SK-N-SH (cell line): Measurements from ENCODE around the gene CDHR2.

Experiments used
- CTCF ChIP-seq: fragments of 200-600 bp; sonication (generic); IDR thresholded peaks from 2 replicates; pipeline ENCODE4 v1.6.1; 2017; ENCODE audit warnings: antibody characterized with exemption, mild to moderate bottlenecking, moderate library complexity
- EP300 ChIP-seq, 2 experiments: IDR thresholded peaks; 2 replicates each; pipeline versions ENCODE4 v1.4.0 to v1.6.1; 2012; ENCODE audit warnings: borderline replicate concordance in 1 of 2, low read depth in 1 of 2, low read length in 1 of 2
- EZH2phosphoT487 ChIP-seq: fragments of 200-600 bp; sonication (generic); IDR thresholded peaks from 2 replicates; pipeline ENCODE4 v1.6.1; 2017; ENCODE audit warnings: low read depth, mixed run types, mild to moderate bottlenecking, antibody characterized with exemption, moderate library complexity, borderline replicate concordance
- FOSL2 ChIP-seq: IDR thresholded peaks from 2 replicates; pipeline ENCODE4 v1.4.0; 2012; ENCODE audit warnings: low read depth, mild to moderate bottlenecking, moderate library complexity, borderline replicate concordance
- MAX ChIP-seq: IDR thresholded peaks from 2 replicates; pipeline ENCODE4 v1.4.0; 2012; ENCODE audit warnings: low read depth
- NRF1 ChIP-seq: IDR thresholded peaks from 2 replicates; pipeline ENCODE4 v1.6.1; 2012; ENCODE audit warnings: low read depth, mild to moderate bottlenecking, low read length
- RAD21 ChIP-seq: IDR thresholded peaks from 2 replicates; pipeline ENCODE4 v1.6.1; 2012; ENCODE audit warnings: mild to moderate bottlenecking, low read length
- REST ChIP-seq: IDR thresholded peaks from 2 replicates; pipeline ENCODE4 v1.6.1; 2012; ENCODE audit warnings: mild to moderate bottlenecking, low read depth, low read length, moderate library complexity
- RXRA ChIP-seq: IDR thresholded peaks from 2 replicates; pipeline ENCODE4 v1.4.0; 2012; ENCODE audit warnings: low read depth, mild to moderate bottlenecking, borderline replicate concordance
- SMC3 ChIP-seq: IDR thresholded peaks from 2 replicates; pipeline ENCODE4 v1.6.1; 2012; ENCODE audit warnings: low read depth, low read length, improper control_type of control experiment
- USF2 ChIP-seq: fragments of 150-350 bp; IDR thresholded peaks from 2 replicates; pipeline ENCODE4 v1.6.1; 2017; ENCODE audit warnings: antibody characterized with exemption, low read length, low read depth, borderline replicate concordance

- TF ChIP-seq CTCF (no peak), USF2 (no peak), RXRA (no peak), SMC3 (no peak), MAX (no peak), REST (no peak), FOSL2 (no peak), EZH2phosphoT487 (no peak), NRF1 (no peak), RAD21 (no peak), EP300 (IDR thresholded peaks at IDR 0.05; ENCODE audit: borderline replicate concordance in 1 of 2, low read depth in 1 of 2, low read length in 1 of 2) (no peak)
These were observed 16.7 kb downstream of the CDHR2 start for GRCh38 chr5:176565760-176566288.
